ENCODE results near the gene EZH2.

GRCh38 chr7:148925836-148926235 is 41.7 kb upstream of the EZH2 start:
- no peak for TF ChIP-seq POLR2AphosphoS5 (IDR thresholded peaks at IDR 0.05; ENCODE audit: low read depth, low read length)
- TF ChIP-seq POLR2A (IDR thresholded peaks at IDR 0.05; ENCODE audit: low read depth, low read length) = no peak
- TF ChIP-seq TAF1 (IDR thresholded peaks at IDR 0.05; ENCODE audit: low read depth, low read length) = no peak
- no peak for TF ChIP-seq SPI1 (IDR thresholded peaks at IDR 0.05; ENCODE audit: low read depth, low read length)
- TF ChIP-seq POU2F2 (IDR thresholded peaks at IDR 0.05; ENCODE audit: low read depth, low read length) = no peak
